A549 treated with GW870086 at 1 μM for 4 hours (cell line): ENCODE data around the gene OR1J1. TPM values are rescaled to one million over a fixed set of nuclear protein-coding genes. Genes with fewer than 3 reads are reported as not detected.

Experiments
- total RNA-seq: library from RNA; stranded (reverse); fragments of 200-300 nt; extraction: Qiagen RNA extraction; gene quantifications from 5 replicates; pipeline ENCODE4 v1.2.3, GENCODE V29; 2022; ENCODE audit warnings: low read depth

OR1J1 gene, protein sequence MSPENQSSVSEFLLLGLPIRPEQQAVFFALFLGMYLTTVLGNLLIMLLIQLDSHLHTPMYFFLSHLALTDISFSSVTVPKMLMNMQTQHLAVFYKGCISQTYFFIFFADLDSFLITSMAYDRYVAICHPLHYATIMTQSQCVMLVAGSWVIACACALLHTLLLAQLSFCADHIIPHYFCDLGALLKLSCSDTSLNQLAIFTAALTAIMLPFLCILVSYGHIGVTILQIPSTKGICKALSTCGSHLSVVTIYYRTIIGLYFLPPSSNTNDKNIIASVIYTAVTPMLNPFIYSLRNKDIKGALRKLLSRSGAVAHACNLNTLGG
- not detected in 5 replicates for total RNA-seq

DNA sequence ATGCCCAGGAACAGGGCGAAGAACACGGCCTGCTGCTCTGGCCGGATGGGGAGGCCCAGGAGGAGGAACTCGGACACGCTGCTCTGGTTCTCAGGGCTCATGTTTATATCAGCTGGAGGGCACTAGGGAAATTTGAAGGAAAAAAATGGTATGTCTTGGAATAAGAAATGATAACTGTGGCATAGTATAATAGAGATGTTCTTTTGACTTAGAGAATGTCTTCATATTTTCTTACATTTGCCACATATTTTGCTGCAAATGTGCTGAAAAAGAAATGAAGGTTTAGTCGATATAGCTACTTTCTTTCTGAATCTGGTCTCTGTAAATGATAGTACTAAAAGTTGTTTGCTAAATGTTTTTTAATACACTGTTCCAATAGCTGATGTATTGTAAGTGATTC is at the start of gene OR1J1:
TSS of gene OR1J1 (minus strand) at position 101 of the 400 bp plus-strand sequence. CDS start at position 101, 0 bp downstream.

DNA sequence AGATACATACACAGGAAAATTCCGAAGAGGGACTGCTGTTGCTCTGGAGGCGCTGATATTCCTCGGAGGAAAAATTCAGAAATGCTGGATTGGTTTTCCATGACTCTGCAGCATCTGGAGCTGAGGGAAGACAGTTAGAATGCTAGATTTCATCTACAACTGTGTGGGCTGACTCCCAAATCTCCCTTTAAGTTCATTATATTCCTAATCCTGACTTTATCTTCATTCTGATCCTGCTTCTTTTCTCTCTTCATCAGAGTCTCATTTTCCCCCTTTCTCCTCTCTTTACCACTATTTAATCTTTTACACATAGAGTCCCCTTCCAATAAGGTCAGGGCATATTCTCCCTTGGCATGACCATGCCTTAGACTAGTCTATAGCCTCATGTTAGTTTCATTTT is 49.5 kb upstream of the OR1J1 start, which contains the start of gene OR1N1:
TSS of gene OR1N1 (minus strand) at position 101 of the 400 bp plus-strand sequence. CDS start at position 101, 0 bp downstream.

DNA sequence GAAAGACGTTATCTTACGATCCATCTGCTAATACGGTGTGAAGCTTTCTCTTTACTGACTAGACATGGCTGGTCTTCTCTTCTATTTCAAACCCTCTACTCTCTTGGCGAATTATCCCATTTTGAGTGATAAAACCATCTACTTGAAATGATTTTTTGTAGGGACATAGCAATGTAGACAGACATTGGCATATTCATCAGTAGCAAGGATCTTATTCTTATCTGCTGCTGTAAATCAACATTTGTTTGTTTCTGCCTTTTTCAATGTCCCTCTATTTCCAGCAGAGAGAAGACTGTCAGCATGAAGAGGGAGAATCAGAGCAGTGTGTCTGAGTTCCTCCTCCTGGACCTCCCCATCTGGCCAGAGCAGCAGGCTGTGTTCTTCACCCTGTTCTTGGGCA is 41.1 kb upstream of the OR1J1 start, which contains the start of gene OR1J4:
TSS of gene OR1J4 (plus strand) at position 301 of the 400 bp plus-strand sequence. CDS start at position 301, 0 bp downstream.

DNA sequence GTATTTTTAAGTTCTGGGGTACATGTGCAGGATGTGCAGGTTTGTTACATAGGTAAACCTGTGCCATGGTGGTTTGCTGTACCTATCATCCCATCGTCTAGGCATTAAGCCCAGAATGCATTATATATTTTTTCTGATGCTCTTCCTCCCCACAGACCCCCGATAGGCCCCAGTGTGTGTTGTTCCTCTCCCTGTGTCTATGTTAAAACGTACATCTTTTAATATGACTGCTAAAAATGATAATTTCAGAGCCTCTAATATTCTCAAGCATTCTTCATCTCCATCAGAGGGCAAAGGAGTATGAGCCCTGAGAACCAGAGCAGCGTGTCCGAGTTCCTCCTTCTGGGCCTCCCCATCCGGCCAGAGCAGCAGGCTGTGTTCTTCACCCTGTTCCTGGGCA is 32.8 kb upstream of the OR1J1 start, which contains the start of gene OR1J2:
TSS of gene OR1J2 (plus strand) at position 301 of the 400 bp plus-strand sequence. CDS start at position 301, 0 bp downstream.

Other genes with a start within 250 kb of the OR1J1 start
- 0.85 to 1.5 TPM (median 1.1 TPM) in 5 replicates for gene LHX6, start 249.0 kb downstream of the OR1J1 start, total RNA-seq
- gene RBM18, start 213.1 kb downstream of the OR1J1 start, total RNA-seq = 12.1 to 25.2 TPM (median 21.0 TPM) in 5 replicates
- gene MRRF, start 213.0 kb downstream of the OR1J1 start, total RNA-seq = 62.2 to 75.9 TPM (median 67.0 TPM) in 5 replicates
- 1.0 to 1.8 TPM (median 1.4 TPM) in 5 replicates for gene PTGS1, start 106.9 kb downstream of the OR1J1 start, total RNA-seq
- gene OR1J2, start 32.9 kb upstream of the OR1J1 start, total RNA-seq = not detected in 5 replicates
- gene OR1J4, start 41.2 kb upstream of the OR1J1 start, total RNA-seq = not detected in 5 replicates
- gene OR1N1, start 49.4 kb upstream of the OR1J1 start, total RNA-seq = not detected in 5 replicates
- gene OR1N2, start 75.2 kb upstream of the OR1J1 start, total RNA-seq = not detected in 5 replicates
- gene OR1L8, start 105.5 kb upstream of the OR1J1 start, total RNA-seq = not detected in 5 replicates
- not detected in 5 replicates for gene OR1Q1, start 136.8 kb upstream of the OR1J1 start, total RNA-seq
- not detected in 5 replicates for gene OR1B1, start 179.7 kb upstream of the OR1J1 start, total RNA-seq
- not detected in 5 replicates for gene OR1L1, start 183.8 kb upstream of the OR1J1 start, total RNA-seq
- not detected in 5 replicates for gene OR1L3, start 197.2 kb upstream of the OR1J1 start, total RNA-seq
- not detected in 5 replicates for gene OR1L4, start 246.1 kb upstream of the OR1J1 start, total RNA-seq